Fibroblast of skin of left biceps (primary cell): ENCODE results near the gene DDX27.

ENCODE experiments used
- DNase-seq, 2 experiments: peaks; one replicate each; pipeline ENCODE4 v3.0.0-alpha.2; 2013; ENCODE audit warnings: low read depth in 2 of 2

The DDX27 gene

DNA sequence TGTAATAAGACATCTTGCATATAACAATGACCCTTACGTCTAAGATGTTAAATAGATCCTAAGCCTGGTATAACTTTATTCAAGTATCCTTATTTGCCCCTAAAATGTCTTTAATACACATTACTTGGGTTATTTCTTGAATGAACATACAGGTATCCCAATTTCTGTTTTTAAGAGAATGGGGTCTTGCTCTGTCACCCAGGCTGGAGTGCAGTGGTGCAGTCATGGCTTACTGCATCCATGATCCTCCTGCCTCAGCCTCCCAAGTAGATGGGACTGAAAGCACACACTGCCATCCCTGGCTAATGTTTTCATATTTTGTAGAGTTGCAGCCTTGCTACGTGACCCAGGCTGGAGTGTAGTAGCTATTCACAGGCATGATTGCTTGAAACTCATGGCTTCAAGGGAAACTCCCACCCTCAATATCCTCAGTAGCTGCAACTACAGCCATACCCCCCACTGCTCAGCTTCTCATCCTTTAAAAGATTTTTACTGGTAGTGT lies 69.1 kb downstream of the DDX27 start:
- DNase-seq, result no peak

DNA sequence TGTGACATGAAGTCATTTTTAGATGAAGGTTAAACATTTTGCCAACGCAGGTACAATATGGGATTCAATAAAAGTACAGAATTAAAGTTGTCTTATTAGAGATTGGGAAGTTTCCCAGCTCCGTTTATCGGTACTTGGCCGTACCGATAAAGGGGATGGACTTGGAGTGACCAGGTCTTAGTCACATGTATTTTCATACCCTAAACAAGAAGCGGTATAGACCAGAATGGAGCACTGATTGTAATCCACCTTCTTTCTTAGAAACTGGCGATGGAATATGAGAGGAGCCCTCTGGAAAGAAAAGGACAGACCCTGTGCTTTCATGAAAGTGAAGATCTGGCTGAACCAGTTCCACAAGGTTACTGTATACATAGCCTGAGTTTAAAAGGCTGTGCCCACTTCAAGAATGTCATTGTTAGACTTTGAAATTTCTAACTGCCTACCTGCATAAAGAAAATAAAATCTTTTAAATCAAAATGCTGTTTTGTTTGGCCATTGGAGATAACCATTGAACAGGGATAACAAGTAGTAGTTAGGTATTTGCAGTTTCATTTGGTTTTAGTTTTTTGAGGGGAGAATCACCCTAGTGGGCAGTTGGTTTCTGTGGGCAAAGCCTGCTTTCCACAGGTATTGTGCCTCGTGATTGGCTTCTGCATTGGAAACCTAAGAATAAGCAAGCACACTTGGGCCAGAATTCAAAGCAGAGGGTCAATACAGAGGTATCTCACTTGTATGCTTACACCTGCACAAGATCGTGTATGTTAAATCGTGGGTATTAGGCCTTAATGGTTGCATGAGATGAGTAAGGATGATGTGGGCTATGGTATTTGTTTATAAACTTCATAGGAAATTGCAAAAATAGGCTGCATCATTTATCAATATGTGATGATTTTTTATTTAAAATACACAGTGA lies 69.8 kb downstream of the DDX27 start:
- no peak for DNase-seq

DNA sequence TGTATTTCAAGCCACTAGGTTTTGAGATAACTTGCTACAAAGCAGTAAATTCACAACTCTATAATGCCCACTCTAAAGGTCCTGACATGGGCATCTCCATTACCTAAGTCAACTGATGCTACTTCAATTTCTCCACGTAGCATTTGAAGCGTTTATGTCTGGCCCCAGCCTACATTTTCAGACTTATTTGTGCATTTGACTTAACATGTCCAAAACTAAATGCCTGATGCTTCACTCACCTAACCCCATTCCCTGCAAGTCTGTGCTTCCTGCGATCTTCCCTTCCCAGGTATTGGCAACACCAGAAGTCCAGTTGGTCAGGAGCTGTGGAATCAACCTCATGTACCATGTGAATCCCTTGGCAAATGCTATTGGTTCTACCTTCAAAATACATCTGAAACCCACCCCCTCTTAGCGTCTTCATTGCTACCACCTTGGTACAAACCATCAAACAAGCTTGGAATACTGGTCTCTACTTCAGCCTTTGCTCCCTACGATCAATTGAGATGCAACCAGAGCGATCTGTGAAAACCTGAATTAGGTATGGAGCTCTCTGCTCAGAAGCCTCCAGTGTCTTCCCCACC lies 71.5 kb downstream of the DDX27 start:
- DNase-seq, result no peak

DNA sequence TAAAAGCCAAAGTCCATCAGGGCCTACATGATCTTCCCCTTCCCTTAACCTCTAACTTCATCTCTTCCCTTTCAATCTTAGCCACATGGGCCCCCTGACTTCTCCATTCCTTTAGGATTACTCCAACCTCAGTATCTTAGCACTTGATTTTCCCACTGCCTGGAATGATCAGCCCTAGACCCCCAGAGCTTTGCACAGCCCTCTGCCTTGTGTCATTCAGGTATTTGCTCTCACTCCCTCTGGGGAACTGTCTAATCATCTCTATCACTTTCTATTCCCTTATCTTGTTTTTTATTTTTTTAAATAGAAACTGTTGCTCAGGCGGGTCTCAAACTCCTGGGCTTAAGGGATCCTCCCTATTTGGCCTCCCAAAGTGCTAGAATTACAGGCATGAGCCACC lies 72.0 kb downstream of the DDX27 start:
- no peak for DNase-seq

DNA sequence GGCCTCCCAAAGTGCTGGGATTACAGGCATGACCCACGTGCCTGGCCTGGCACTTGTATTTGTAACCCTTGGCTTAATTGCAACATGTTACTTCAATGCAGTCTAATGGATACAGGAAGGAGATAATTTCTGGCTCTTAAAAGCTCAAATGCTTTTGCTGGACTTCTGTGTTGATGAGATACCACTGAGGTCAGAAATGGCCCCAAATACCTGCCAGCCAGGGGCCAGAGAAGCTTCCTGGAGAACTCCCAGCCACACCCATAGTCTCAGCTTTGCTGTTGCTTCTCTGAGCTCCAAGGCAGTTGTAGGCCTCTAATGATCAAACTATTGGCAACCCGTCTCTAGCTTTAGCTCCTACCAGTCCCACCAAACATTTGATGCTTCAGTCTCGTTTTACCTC lies 72.8 kb downstream of the DDX27 start:
- no peak for DNase-seq

DNA sequence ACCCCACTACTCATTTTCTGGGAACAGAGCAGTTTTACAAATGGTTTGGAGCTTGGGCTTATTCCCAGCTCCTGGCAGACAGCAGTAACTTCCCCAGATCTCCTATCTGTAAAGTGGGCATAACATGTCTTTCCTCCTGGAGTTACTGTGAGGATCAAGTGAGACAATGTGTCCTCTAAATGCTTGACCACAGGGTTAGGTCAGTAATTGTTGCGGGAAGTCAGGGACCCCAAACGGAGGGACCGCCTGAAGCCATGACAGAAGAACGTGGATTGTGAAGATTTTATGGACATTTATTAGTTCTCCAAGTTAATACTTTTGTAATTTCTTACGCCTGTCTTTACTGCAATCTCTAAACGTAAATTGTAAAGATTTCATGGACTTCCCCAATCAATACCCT lies 73.9 kb downstream of the DDX27 start:
- no peak for DNase-seq
